ENCODE measurements around the gene MYO19. TPM values are rescaled to one million over a fixed set of nuclear protein-coding genes. Genes with fewer than 3 reads are reported as not detected.

Gene MYO19
- total and polyA plus RNA-seq, 2 experiments from 2014 or later: 14.9 to 34.4 TPM

- Histone ChIP-seq H3K4me1 (ENCODE audit: insufficient read depth) (0 out of 2 replicates have a peak, but pooled peaks cover 5% of the 10 kb centered on the region), H3K9me3 (ENCODE audit: low read depth) (no peaks in the 10 kb centered on the region), H3K4me2 (ENCODE audit: unreplicated experiment) (peak overlapping the region; percentile 67), H2AFZ (peak overlapping the region; percentile 70), H3F3A (ENCODE audit: insufficient read depth) (no peaks in the 10 kb centered on the region), H3K4me3 (peak overlapping the region; percentile 63), H3K27me3 (replicated peaks; ENCODE audit: insufficient read depth) (no peaks in the 10 kb centered on the region; the same call in 1 of the 2 replicates), H3K9ac (no peak overlapping the region), H3K9me2 (ENCODE audit: insufficient read depth) (no peaks in the 10 kb centered on the region), H4K20me1 (ENCODE audit: insufficient read depth) (no peaks in the 10 kb centered on the region), H3K36me3 (ENCODE audit: low read depth) (no peaks in the 10 kb centered on the region), H3K27ac (no peak overlapping the region), H3K79me2 (ENCODE audit: insufficient read depth) (peaks cover 13% of the 10 kb centered on the region)
- WGBS, 2 experiments (ENCODE audit: low coverage in 1 of 2, low lambda C conversion rate in 2 of 2, missing lambda C conversion rate in 2 of 2): 10% methylated on average over 68 to 79 of the region's 79 CpGs
- peak; percentile 88 for DNase-seq
- in situ Hi-C loops (cut with MboI): no loop called here
- TF ChIP-seq EZH2 (IDR thresholded peaks at IDR 0.05; ENCODE audit: insufficient read depth, poor library complexity, severe bottlenecking) (no peak), EZH2phosphoT487 (IDR thresholded peaks at IDR 0.05; ENCODE audit: insufficient read depth, low read depth) (no peak)
Observed at GRCh38 chr17:36482611-36483504, 51.8 kb downstream of the MYO19 start.

DNA sequence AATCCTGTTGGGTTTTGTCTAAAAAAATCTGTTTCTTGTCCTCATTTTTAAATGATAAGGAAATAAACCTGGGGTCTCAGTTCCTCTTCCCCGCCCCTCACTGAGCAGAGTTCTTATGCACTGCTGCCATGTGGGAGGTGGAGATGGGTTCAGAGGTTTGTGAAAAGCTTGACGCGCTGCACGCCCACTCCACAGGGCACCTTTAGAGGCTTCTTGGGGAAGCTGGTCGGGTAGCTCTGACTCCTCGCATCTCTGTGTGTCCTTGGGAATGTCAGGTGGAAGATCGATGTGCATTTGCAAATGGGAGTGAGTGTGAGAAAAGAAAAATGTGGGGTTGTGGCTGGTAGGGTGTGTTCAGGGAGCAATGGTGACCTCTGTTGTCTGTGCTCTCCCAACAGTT lies 52.8 kb downstream of the MYO19 start:
- no peaks in the 10 kb centered on the region for H3K9me3 ChIP-seq (ENCODE audit: low read depth)
- no peaks in the 10 kb centered on the region for H3F3A ChIP-seq (ENCODE audit: insufficient read depth)
- H2AFZ ChIP-seq: no peak overlapping the region
- DNase-seq: no peak
- H3K36me3 ChIP-seq (ENCODE audit: low read depth): no peaks in the 10 kb centered on the region
- H3K4me1 ChIP-seq (ENCODE audit: insufficient read depth): no peaks in the 10 kb centered on the region
- TF ChIP-seq EZH2 (IDR thresholded peaks at IDR 0.05; ENCODE audit: insufficient read depth, poor library complexity, severe bottlenecking): no peak
- TF ChIP-seq EZH2phosphoT487 (IDR thresholded peaks at IDR 0.05; ENCODE audit: insufficient read depth, low read depth): no peak
- H3K27me3 ChIP-seq (replicated peaks; ENCODE audit: insufficient read depth): peaks cover 8% of the 10 kb centered on the region; the same call in 1 of the 2 replicates
- peaks cover 2% of the 10 kb centered on the region for H3K79me2 ChIP-seq (ENCODE audit: insufficient read depth)
- H4K20me1 ChIP-seq (ENCODE audit: insufficient read depth): no peaks in the 10 kb centered on the region
- no peak overlapping the region for H3K9ac ChIP-seq
- 46 to 55% methylated on average over 7 of the region's 7 CpGs for WGBS, 2 experiments (ENCODE audit: low coverage in 1 of 2, low lambda C conversion rate in 2 of 2, missing lambda C conversion rate in 2 of 2)
- H3K4me2 ChIP-seq (ENCODE audit: unreplicated experiment): no peak overlapping the region
- H3K4me3 ChIP-seq: no peak overlapping the region
- H3K27ac ChIP-seq: no peak overlapping the region
- no peaks in the 10 kb centered on the region for H3K9me2 ChIP-seq (ENCODE audit: insufficient read depth)
- in situ Hi-C loops (cut with MboI): no loop called here

- in situ Hi-C loops (cut with MboI): no loop called here
Observed at GRCh38 chr17:36475346-36475970, 59.2 kb downstream of the MYO19 start.

DNA sequence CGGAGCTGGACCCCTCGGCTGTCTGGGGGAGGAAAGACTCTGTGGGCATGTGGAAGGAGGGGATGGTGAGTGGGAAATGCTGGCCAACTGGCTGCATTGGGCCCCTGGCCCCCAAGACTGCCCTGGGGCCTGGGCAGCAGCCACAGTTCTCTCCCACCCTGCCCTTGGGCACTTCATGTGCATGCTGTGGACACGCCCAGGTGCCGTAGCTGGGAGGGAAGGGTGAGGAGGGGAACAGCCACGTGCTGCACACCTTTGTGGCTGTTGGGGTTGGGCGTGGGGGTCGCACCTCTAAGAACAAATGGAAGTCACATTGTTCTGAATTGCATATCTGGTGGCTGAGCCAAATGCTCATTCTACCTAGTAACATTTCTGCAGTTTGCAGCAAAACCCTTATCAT lies 60.1 kb downstream of the MYO19 start:
- H3K79me2 ChIP-seq (ENCODE audit: insufficient read depth): no peaks in the 10 kb centered on the region
- no peaks in the 10 kb centered on the region for H3K9me3 ChIP-seq (ENCODE audit: low read depth)
- no peaks in the 10 kb centered on the region for H3K9me2 ChIP-seq (ENCODE audit: insufficient read depth)
- no peaks in the 10 kb centered on the region for H3K4me1 ChIP-seq (ENCODE audit: insufficient read depth)
- H3K27me3 ChIP-seq (replicated peaks; ENCODE audit: insufficient read depth): peaks cover 12% of the 10 kb centered on the region; the same call in 1 of the 2 replicates
- no peak overlapping the region for H3K4me3 ChIP-seq
- no peak overlapping the region for H2AFZ ChIP-seq
- no peak for DNase-seq
- no peak overlapping the region for H3K4me2 ChIP-seq (ENCODE audit: unreplicated experiment)
- TF ChIP-seq EZH2phosphoT487 (IDR thresholded peaks at IDR 0.05; ENCODE audit: insufficient read depth, low read depth): no peak
- TF ChIP-seq EZH2 (IDR thresholded peaks at IDR 0.05; ENCODE audit: insufficient read depth, poor library complexity, severe bottlenecking): no peak
- in situ Hi-C loops (cut with MboI): loop anchor here (25.0 kb wide), 1 partner anchor 512 kb away; no protein-coding TSS in a partner anchor
- 18 to 26% methylated on average over 7 of the region's 7 CpGs for WGBS, 2 experiments (ENCODE audit: low coverage in 1 of 2, low lambda C conversion rate in 2 of 2, missing lambda C conversion rate in 2 of 2)
- H4K20me1 ChIP-seq (ENCODE audit: insufficient read depth): no peaks in the 10 kb centered on the region
- no peak overlapping the region for H3K9ac ChIP-seq
- H3K27ac ChIP-seq: no peak overlapping the region
- no peaks in the 10 kb centered on the region for H3F3A ChIP-seq (ENCODE audit: insufficient read depth)
- H3K36me3 ChIP-seq (ENCODE audit: low read depth): no peaks in the 10 kb centered on the region

More at GRCh38 chr17:36475346-36475970, 59.2 kb downstream of the MYO19 start:
- Histone ChIP-seq H3K27ac (no peak overlapping the region), H3K79me2 (ENCODE audit: insufficient read depth) (no peaks in the 10 kb centered on the region), H3K4me1 (ENCODE audit: insufficient read depth) (no peaks in the 10 kb centered on the region), H3F3A (ENCODE audit: insufficient read depth) (no peaks in the 10 kb centered on the region), H3K27me3 (replicated peaks; ENCODE audit: insufficient read depth) (peaks cover 11% of the 10 kb centered on the region; the same call in 1 of the 2 replicates), H3K36me3 (ENCODE audit: low read depth) (no peaks in the 10 kb centered on the region), H2AFZ (no peak overlapping the region), H3K9ac (no peak overlapping the region), H3K4me3 (no peak overlapping the region), H3K9me2 (ENCODE audit: insufficient read depth) (no peaks in the 10 kb centered on the region), H3K9me3 (ENCODE audit: low read depth) (no peaks in the 10 kb centered on the region), H3K4me2 (ENCODE audit: unreplicated experiment) (no peak overlapping the region), H4K20me1 (ENCODE audit: insufficient read depth) (no peaks in the 10 kb centered on the region)
- DNase-seq: no peak
- TF ChIP-seq EZH2 (IDR thresholded peaks at IDR 0.05; ENCODE audit: insufficient read depth, poor library complexity, severe bottlenecking): no peak
- TF ChIP-seq EZH2phosphoT487 (IDR thresholded peaks at IDR 0.05; ENCODE audit: insufficient read depth, low read depth): no peak
- 31 to 32% methylated on average over 4 of the region's 4 CpGs for WGBS, 2 experiments (ENCODE audit: low coverage in 1 of 2, low lambda C conversion rate in 2 of 2, missing lambda C conversion rate in 2 of 2)

Data from GM23248 (cell line).